HEK293T (cell line): ENCODE data around the gene HAO2.

ENCODE experiments used
- CTCF ChIA-PET: fragments of 350-600 bp; formaldehyde crosslinking; extraction: SDS; loops from one replicate; lab custom pipeline; 2021; ENCODE audit warnings: antibody characterized with exemption, inconsistent platforms; lab: Yijun Ruan, JAX
- POLR2A ChIA-PET: fragments of 350-600 bp; formaldehyde crosslinking; extraction: SDS; loops from one replicate; lab custom pipeline; 2020; ENCODE audit warnings: antibody characterized with exemption, inconsistent platforms; lab: Yijun Ruan, JAX
- DNase-seq: peaks from one replicate; pipeline ENCODE4 v3.0.0; 2012; ENCODE audit warnings: mixed read lengths; ENCODE audit errors: extremely low spot score
- ARNT ChIP-seq: fragments of 450-650 bp; IDR thresholded peaks from 2 replicates; pipeline ENCODE4 v1.6.1; 2017; ENCODE audit warnings: mild to moderate bottlenecking
- BHLHE40 ChIP-seq: fragments of 450-650 bp; IDR thresholded peaks from 2 replicates; pipeline ENCODE4 v1.6.1; 2016; ENCODE audit warnings: mild to moderate bottlenecking, moderate library complexity, borderline replicate concordance
- CTBP1 ChIP-seq: fragments of 450-650 bp; IDR thresholded peaks from 2 replicates; pipeline ENCODE4 v1.6.1; 2016; ENCODE audit warnings: borderline replicate concordance
- ELF4 ChIP-seq: fragments of 450-650 bp; IDR thresholded peaks from 2 replicates; pipeline ENCODE4 v1.6.1; 2017; ENCODE audit warnings: antibody characterized with exemption
- FOXA1 ChIP-seq: fragments of 450-650 bp; IDR thresholded peaks from 2 replicates; pipeline ENCODE4 v1.6.1; 2016; ENCODE audit warnings: mild to moderate bottlenecking
- FOXK2 ChIP-seq: fragments of 450-650 bp; IDR thresholded peaks from 2 replicates; pipeline ENCODE4 v1.6.1; 2016; ENCODE audit warnings: mild to moderate bottlenecking
- FOXM1 ChIP-seq: fragments of 450-650 bp; IDR thresholded peaks from 2 replicates; pipeline ENCODE4 v1.6.1; 2017; ENCODE audit warnings: mild to moderate bottlenecking, borderline replicate concordance
- HDGF ChIP-seq: fragments of 450-650 bp; IDR thresholded peaks from 2 replicates; pipeline ENCODE4 v1.6.1; 2017; ENCODE audit warnings: antibody characterized with exemption, borderline replicate concordance
- L3MBTL2 ChIP-seq: fragments of 450-650 bp; conservative IDR thresholded peaks from 2 replicates; pipeline ENCODE4 v1.6.1; 2016; ENCODE audit warnings: mild to moderate bottlenecking
- LEF1 ChIP-seq: fragments of 450-650 bp; IDR thresholded peaks from 2 replicates; pipeline ENCODE4 v1.6.1; 2017; ENCODE audit warnings: mild to moderate bottlenecking, borderline replicate concordance
- NFRKB ChIP-seq: fragments of 450-650 bp; IDR thresholded peaks from 2 replicates; pipeline ENCODE4 v1.6.1; 2016; ENCODE audit warnings: mild to moderate bottlenecking, moderate library complexity
- SP1 ChIP-seq: fragments of 450-650 bp; IDR thresholded peaks from 2 replicates; pipeline ENCODE4 v1.6.1; 2017
- SUZ12 ChIP-seq: fragments of 450-650 bp; IDR thresholded peaks from 2 replicates; pipeline ENCODE4 v1.6.1; 2016; ENCODE audit warnings: mild to moderate bottlenecking
- TARDBP ChIP-seq: fragments of 450-650 bp; IDR thresholded peaks from 2 replicates; pipeline ENCODE4 v1.6.1; 2016
- ZNF384 ChIP-seq: fragments of 450-650 bp; IDR thresholded peaks from 2 replicates; pipeline ENCODE4 v1.6.1; 2016
- TF ChIP-seq, protein P1 (sequence below): fragments of 450-650 bp; IDR thresholded peaks from 2 replicates; pipeline ENCODE4 v1.6.1; 2016

HAO2 gene

DNA sequence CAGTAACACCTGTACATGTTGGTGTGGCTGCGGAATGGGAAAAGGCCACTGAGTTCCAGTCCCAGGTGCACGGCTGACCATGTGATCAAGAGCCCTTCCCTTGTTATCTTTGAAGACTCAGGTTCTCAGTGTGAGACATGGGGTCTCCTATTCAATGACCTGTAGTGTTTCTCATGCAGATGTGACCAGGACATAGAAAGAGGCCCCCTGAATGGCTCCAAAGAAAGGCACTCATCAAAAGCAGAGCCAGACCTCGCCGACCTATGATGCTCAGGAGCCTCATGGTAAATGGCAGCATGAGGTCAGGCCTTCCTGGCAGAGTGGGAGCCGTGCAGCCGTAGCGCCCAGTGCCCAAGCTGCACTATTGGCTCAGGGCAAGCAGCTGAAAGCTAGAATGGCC, 42.3 kb upstream of the HAO2 start:
- TF ChIP-seq FOXM1 (no peak), LEF1 (no peak), BHLHE40 (no peak)
- no peak for DNase-seq
- ChIA-PET POLR2A (interaction anchor here (1.2 kb wide), 1 partner anchor 21 kb away, joined by 4 read pairs; no protein-coding TSS in a partner anchor), CTCF (interaction anchor here (1.4 to 1.9 kb wide), 2 partner anchors 9 to 41 kb away, joined by 4 to 5 read pairs; no protein-coding TSS in a partner anchor)

DNA sequence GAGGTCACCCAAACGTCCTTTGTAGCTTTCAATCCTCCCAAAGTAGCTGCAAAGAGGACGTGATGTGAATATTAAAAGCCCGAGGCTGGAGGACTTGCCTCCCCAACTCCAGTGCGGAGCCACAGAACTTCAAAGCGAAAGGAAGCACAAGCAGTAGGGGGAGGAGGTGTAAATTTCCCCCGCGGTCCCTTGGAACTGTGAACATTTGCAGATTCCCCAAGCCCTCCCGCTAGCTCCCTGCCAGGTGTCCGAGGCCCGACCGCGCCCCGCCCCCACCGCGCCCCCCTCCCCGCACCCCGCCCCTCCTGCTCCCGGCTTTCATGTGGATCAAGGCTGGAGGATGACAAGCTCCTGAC, 41.5 kb upstream of the HAO2 start:
- CTCF ChIA-PET, result interaction anchor here (0.8 to 1.9 kb wide), 4 partner anchors 9 to 40 kb away, joined by 3 to 5 read pairs (median 4); no protein-coding TSS in a partner anchor
- DNase-seq, result no peak
- POLR2A ChIA-PET, result interaction anchor here (0.9 to 1.2 kb wide), 3 partner anchors 20 to 187 kb away, joined by 3 to 4 read pairs (median 4); partner anchors contain the start of gene WARS2
- TF ChIP-seq SP1 (no peak), SUZ12 (no peak), FOXA1 (no peak), CTBP1 (no peak), ARNT (no peak), ELF4 (no peak)
- TF ChIP-seq, protein P1, sequence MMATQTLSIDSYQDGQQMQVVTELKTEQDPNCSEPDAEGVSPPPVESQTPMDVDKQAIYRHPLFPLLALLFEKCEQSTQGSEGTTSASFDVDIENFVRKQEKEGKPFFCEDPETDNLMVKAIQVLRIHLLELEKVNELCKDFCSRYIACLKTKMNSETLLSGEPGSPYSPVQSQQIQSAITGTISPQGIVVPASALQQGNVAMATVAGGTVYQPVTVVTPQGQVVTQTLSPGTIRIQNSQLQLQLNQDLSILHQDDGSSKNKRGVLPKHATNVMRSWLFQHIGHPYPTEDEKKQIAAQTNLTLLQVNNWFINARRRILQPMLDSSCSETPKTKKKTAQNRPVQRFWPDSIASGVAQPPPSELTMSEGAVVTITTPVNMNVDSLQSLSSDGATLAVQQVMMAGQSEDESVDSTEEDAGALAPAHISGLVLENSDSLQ, result no peak

DNA sequence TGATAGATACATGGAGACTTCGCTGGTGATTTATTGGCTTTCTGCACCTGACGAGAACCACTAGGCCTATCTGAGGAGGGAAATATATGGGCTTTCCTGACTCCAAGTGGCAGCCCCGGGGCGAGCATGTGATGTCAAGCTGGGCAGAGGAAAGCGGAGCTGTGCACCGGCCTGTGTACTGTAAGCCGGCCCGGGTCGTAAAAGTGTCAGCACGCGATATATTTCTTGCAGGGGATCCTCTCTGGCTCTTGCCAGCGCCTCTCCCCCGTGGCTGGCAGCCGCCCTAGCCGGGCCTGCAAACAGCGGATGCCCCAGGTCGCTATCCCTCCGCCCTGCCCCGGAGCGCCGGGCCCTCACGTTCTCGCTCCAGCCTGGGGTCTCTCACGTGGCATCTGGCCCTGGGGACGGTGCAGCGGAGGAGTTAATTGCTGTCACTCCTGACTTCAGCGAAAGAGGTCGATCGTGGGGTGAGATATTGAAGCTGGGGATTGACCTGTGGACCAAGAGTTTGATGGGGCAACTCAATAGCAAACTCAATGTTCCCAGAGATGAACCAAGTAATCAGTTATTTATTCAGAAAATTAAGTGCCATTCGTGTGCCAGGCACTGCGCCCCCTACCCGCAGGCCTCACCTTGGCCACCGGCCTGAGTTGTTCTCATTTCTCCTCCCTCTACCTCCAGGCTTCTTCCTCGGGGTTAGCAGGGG, 41.0 kb upstream of the HAO2 start:
- CTCF ChIA-PET, result interaction anchor here (0.8 to 1.9 kb wide), 6 partner anchors 9 to 53 kb away, joined by 3 to 5 read pairs (median 4); no protein-coding TSS in a partner anchor
- DNase-seq, result peak; percentile 78

DNA sequence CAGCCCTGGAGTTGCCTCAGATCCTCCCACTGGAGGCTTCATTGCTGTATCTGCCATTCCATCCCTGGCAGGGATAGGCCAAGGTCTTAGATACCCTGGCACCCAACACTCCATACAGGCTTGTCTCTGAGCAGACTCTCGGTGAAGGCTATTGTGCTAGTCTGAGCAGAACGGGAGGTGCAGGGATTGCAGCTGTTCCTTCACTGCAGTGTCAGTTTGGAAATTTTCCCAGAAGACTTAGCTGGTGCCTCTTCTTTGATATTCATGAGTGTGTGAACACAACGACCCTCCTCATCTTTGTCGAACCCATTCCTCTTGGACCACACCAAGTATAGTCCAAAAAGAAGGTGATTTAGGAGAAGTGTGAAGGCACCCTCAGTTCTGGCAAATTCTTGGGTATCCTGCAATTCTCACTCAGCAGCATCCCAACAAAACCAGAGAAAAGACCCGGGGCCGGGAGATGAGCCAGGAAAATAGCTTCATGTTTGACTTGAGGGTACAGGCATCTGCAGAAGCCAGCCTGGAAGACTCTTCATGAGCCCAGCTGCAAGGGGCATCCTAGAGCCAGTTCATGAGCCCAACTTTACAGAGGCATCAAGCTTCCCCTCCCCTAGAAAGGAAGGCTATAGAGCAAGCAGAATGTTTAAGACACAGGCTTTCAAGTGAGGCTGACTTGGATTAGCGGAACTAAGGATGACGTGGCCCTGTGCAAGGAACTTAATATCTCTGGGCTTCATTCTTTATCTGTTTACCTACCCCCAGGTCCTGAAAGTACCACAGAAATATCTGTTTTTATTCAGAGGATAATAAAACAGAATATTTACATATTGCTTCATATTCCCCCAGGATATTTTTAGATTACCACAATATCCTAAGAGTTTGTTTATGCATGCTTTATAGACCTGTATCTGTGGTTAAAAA, 38.8 kb upstream of the HAO2 start:
- DNase-seq, result no peak
- ChIA-PET POLR2A (no interaction called here), CTCF (no interaction called here)
- TF ChIP-seq SP1, result no peak
- TF ChIP-seq CTBP1, result no peak
- TF ChIP-seq L3MBTL2, result no peak
- no peak for TF ChIP-seq HDGF
- no peak for TF ChIP-seq ARNT
- no peak for TF ChIP-seq ZNF384
- no peak for TF ChIP-seq FOXA1
- no peak for TF ChIP-seq SUZ12
- no peak for TF ChIP-seq FOXK2
- TF ChIP-seq ELF4, result no peak
- TF ChIP-seq FOXM1, result no peak
- no peak for TF ChIP-seq TARDBP
- TF ChIP-seq, protein P1, result no peak
- TF ChIP-seq BHLHE40, result no peak

More for the DNA sequence above, 41.0 kb upstream of the HAO2 start:
- POLR2A ChIA-PET, result interaction anchor here (0.9 to 1.2 kb wide), 3 partner anchors 20 to 187 kb away, joined by 3 to 4 read pairs (median 4); partner anchors contain the start of gene WARS2
- TF ChIP-seq ELF4 (no peak), CTBP1 (peak; percentile 86; the same call in 1 of the 2 replicates), BHLHE40 (no peak), HDGF (no peak), SUZ12 (no peak), NFRKB (no peak), FOXK2 (no peak), L3MBTL2 (peak; percentile 86), ARNT (peak; percentile 78; the same call in 1 of the 2 replicates), ZNF384 (no peak), FOXA1 (no peak), FOXM1 (no peak), LEF1 (peak; percentile 80), TARDBP (no peak)
- TF ChIP-seq, protein P1, result peak; percentile 95

DNA sequence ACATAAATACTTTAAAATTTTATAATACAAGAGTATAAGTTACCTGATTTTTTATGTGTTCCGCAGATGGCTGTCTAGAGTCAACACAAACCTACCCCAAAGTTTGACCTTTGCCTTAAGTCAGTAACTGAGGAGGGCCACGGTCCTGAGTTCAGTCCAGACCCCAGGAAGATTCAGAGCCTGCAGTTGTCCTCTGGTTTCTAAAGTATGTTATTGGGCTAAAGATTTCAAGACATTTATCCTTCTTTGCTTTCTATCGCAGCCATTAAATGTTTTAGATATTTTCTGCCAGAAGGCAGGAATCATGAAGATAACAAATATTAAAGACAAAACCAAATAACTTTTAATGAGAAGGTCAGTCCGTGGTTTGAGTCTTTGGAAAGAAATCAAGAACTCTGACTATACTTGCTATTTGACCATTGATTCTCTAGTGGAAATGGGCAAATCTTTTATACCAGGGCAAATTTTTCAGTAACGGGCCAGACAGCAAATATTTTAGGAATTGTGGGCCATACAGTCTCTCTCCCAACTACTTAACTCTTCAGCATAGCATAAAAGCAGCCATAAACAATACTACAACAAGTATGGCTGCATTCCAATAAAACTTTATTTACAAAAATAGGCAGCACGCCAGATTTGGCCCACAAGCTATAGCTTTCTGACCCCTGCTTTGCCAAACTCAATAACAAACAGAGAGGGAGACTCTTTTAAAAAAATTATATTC, 38.0 kb upstream of the HAO2 start:
- no peak for DNase-seq
- TF ChIP-seq HDGF, result no peak
- no peak for TF ChIP-seq FOXK2
- no peak for TF ChIP-seq LEF1
- TF ChIP-seq ZNF384, result no peak
- TF ChIP-seq SP1, result no peak
- no peak for TF ChIP-seq SUZ12
- TF ChIP-seq ARNT, result no peak
- TF ChIP-seq ELF4, result no peak
- no peak for TF ChIP-seq FOXA1
- no peak for TF ChIP-seq L3MBTL2
- TF ChIP-seq NFRKB, result no peak
- no peak for TF ChIP-seq TARDBP
- no peak for TF ChIP-seq FOXM1
- TF ChIP-seq, protein P1, result no peak
- no peak for TF ChIP-seq CTBP1
- no peak for TF ChIP-seq BHLHE40
- CTCF ChIA-PET, result no interaction called here
- POLR2A ChIA-PET, result no interaction called here
